AG10803 (cell line): ENCODE results near the gene TTYH3.
A peak's percentile ranks its signal among the peaks of the same experiment; 100 is the strongest.

Source experiments
- DNase-seq: peaks from one replicate; pipeline ENCODE4 v3.0.0; 2010; ENCODE audit warnings: low read depth
- H3K4me3 ChIP-seq: 2 replicates; pipeline ENCODE4 v1.5.1; 2011; ENCODE audit warnings: mild to moderate bottlenecking, low read length, control low read depth
- CTCF ChIP-seq: conservative IDR thresholded peaks from 2 replicates; pipeline ENCODE4 v1.5.1; 2011; ENCODE audit warnings: mild to moderate bottlenecking, low read length, control low read depth, inconsistent platforms

TTYH3 gene

GRCh38 chr7:2663960-2664359, 32.2 kb downstream of the TTYH3 start:
- no peak for TF ChIP-seq CTCF
- no peak for DNase-seq
- H3K4me3 ChIP-seq, result no peak overlapping the region

GRCh38 chr7:2665359-2665791, 33.6 kb downstream of the TTYH3 start:
- no peak overlapping the region for H3K4me3 ChIP-seq
- TF ChIP-seq CTCF, result no peak
- DNase-seq, result no peak

- TF ChIP-seq CTCF, result no peak
These were observed 34.4 kb downstream of the TTYH3 start for GRCh38 chr7:2666155-2666554.

GRCh38 chr7:2666588-2667250, 34.9 kb downstream of the TTYH3 start:
- no peak for DNase-seq
- no peak for TF ChIP-seq CTCF
- H3K4me3 ChIP-seq, result no peak overlapping the region

More at GRCh38 chr7:2666155-2666554, 34.4 kb downstream of the TTYH3 start:
- H3K4me3 ChIP-seq, result no peak overlapping the region
- DNase-seq, result no peak

- no peak for DNase-seq
- H3K4me3 ChIP-seq, result no peak overlapping the region
These were observed 36.1 kb downstream of the TTYH3 start for GRCh38 chr7:2667843-2668242.

GRCh38 chr7:2668401-2668800, 36.6 kb downstream of the TTYH3 start:
- no peak overlapping the region for H3K4me3 ChIP-seq
- peak; percentile 54 for DNase-seq
- TF ChIP-seq CTCF, result no peak

More at GRCh38 chr7:2667843-2668242, 36.1 kb downstream of the TTYH3 start:
- no peak for TF ChIP-seq CTCF

- DNase-seq, result no peak
- no peak overlapping the region for H3K4me3 ChIP-seq
- TF ChIP-seq CTCF, result no peak
These were observed 38.4 kb downstream of the TTYH3 start for GRCh38 chr7:2670171-2670570.
